Natural killer cell (primary cell): ENCODE measurements around the gene ZP2. TPM values are rescaled to one million over a fixed set of nuclear protein-coding genes. Genes with fewer than 3 reads are reported as not detected.

Source experiments
- ATAC-seq, 3 donors: fragments of 150-1000 bp in 2 of 3; fragments of 200-7000 bp in 1 of 3; cut with Tn5 transposase; 1 replicate in 1 of 3; 2 replicates in 2 of 3; pipeline ENCODE4 v1.10.0; 2021; ENCODE audit warnings: mild to moderate bottlenecking in 2 of 3, moderate library complexity in 2 of 3
- DNase-seq, 2 donors: peaks; one replicate each; pipeline versions ENCODE4 v3.0.0 to v3.0.0-alpha.2; 2013 to 2021; ENCODE audit warnings: mixed read lengths in 1 of 2
- H3K27ac ChIP-seq: one replicate; pipeline ENCODE4 v1.5.1; 2013; ENCODE audit warnings: mild to moderate bottlenecking, low read length
- H3K27me3 ChIP-seq: one replicate; pipeline ENCODE4 v1.6.1; 2013; ENCODE audit warnings: low read length; ENCODE audit not compliant: control insufficient read depth, insufficient read depth
- H3K36me3 ChIP-seq: one replicate; pipeline ENCODE4 v1.6.1; 2013; ENCODE audit warnings: low read length; ENCODE audit not compliant: control insufficient read depth, insufficient read depth
- H3K4me1 ChIP-seq: one replicate; pipeline ENCODE4 v1.6.1; 2013; ENCODE audit warnings: low read length; ENCODE audit not compliant: control insufficient read depth, insufficient read depth
- H3K4me3 ChIP-seq: one replicate; pipeline ENCODE4 v1.5.1; 2013; ENCODE audit warnings: low read length
- H3K9me3 ChIP-seq: one replicate; pipeline ENCODE4 v1.6.1; 2013; ENCODE audit warnings: low read length; ENCODE audit not compliant: control insufficient read depth, insufficient read depth
- H3K27ac Mint-ChIP-seq, 2 donors: one replicate each; pipeline ENCODE4 v1.8.0; 2022; ENCODE audit warnings: mild to moderate bottlenecking in 2 of 2, mixed read lengths in 2 of 2, moderate library complexity in 1 of 2
- H3K27me3 Mint-ChIP-seq, 2 donors: one replicate each; pipeline ENCODE4 v1.8.0; 2022; ENCODE audit warnings: low read depth in 2 of 2, mixed read lengths in 2 of 2
- H3K36me3 Mint-ChIP-seq: one replicate; pipeline ENCODE4 v1.8.0; 2022; ENCODE audit warnings: mixed read lengths
- H3K4me1 Mint-ChIP-seq, 2 donors: one replicate each; pipeline ENCODE4 v1.8.0; 2022; ENCODE audit warnings: mixed read lengths in 2 of 2
- H3K4me3 Mint-ChIP-seq: one replicate; pipeline ENCODE4 v1.8.0; 2022; ENCODE audit warnings: mild to moderate bottlenecking, moderate library complexity, mixed read lengths
- H3K9me3 Mint-ChIP-seq, 2 donors: one replicate each; pipeline ENCODE4 v1.8.0; 2022; ENCODE audit warnings: mixed read lengths in 2 of 2
- WGBS: methylation state at CpG from one replicate; pipeline ENCODE4 v1.1.7; 2013; ENCODE audit warnings: missing lambda C conversion rate; ENCODE audit not compliant: insufficient coverage; 5-methylcytosine and 5-hydroxymethylcytosine counted together
- intact Hi-C: fragments of 100-400 bp; cut with micrococcal nuclease; formaldehyde crosslinking; loops from one replicate; pipeline ENCODE4 v1.14.2; 2022
- total RNA-seq, 4 donors: library from RNA; stranded (reverse); fragments of 120-200 nt in 1 of 4; gene quantifications; one replicate each; pipeline versions ENCODE4 v1.2.3 to v1.2.4, GENCODE V29; 2013 to 2022
- TF ChIP-seq, protein P1 (sequence below): fragments of 200-600 bp; IDR thresholded peaks from one replicate; pipeline ENCODE4 v1.8.0; 2022; ENCODE audit warnings: antibody characterized with exemption

The ZP2 gene
- not detected for total RNA-seq
- total RNA-seq (2013): not detected

DNA sequence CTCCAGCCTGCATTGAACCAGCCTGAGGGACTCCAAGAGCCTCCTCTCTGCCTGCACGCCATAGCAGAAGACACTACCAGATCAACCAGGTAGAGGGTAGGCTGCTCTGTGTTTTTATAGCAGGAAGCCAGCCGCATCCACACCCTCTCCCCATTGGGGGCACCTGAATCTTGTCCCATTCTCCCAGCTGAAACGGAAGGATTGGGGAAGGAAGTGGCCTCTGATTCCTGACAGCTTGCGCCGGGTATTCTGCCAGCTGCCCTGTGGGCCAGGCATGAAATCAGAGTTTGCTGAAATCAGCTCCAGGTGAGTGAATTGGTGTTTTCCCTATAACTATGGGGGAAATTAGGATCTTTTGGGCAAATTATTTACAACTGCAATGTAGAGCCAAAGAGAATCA is at the start of gene ZP2:
TSS of gene ZP2 (minus strand) at position 89 of the 400 bp plus-strand sequence. CDS start at position 62, 27 bp downstream.
- H3K27ac Mint-ChIP-seq: no peak within 1 kb of the TSS
- H3K27ac ChIP-seq: no peak within 1 kb of the TSS
- WGBS: 20% methylated on average over 3 of the region's 5 CpGs
- H3K4me1 Mint-ChIP-seq: no peaks in the 10 kb centered on the region
- intact Hi-C loops: no loop called here
- DNase-seq (no peak), ATAC-seq (no peak)
- H3K4me1 ChIP-seq: no peaks in the 10 kb centered on the region
- no peaks in the 10 kb centered on the region for H3K9me3 Mint-ChIP-seq
- H3K27me3 Mint-ChIP-seq: peaks cover 16% of the 10 kb centered on the region in 2 donors
- H3K4me3 Mint-ChIP-seq: no peak within 1 kb of the TSS
- H3K27me3 ChIP-seq: no peaks in the 10 kb centered on the region
- TF ChIP-seq, protein P1, sequence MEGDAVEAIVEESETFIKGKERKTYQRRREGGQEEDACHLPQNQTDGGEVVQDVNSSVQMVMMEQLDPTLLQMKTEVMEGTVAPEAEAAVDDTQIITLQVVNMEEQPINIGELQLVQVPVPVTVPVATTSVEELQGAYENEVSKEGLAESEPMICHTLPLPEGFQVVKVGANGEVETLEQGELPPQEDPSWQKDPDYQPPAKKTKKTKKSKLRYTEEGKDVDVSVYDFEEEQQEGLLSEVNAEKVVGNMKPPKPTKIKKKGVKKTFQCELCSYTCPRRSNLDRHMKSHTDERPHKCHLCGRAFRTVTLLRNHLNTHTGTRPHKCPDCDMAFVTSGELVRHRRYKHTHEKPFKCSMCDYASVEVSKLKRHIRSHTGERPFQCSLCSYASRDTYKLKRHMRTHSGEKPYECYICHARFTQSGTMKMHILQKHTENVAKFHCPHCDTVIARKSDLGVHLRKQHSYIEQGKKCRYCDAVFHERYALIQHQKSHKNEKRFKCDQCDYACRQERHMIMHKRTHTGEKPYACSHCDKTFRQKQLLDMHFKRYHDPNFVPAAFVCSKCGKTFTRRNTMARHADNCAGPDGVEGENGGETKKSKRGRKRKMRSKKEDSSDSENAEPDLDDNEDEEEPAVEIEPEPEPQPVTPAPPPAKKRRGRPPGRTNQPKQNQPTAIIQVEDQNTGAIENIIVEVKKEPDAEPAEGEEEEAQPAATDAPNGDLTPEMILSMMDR: no peak
- no peaks in the 10 kb centered on the region for H3K36me3 ChIP-seq
- H3K36me3 Mint-ChIP-seq: no peaks in the 10 kb centered on the region
- H3K4me3 ChIP-seq: no peak within 1 kb of the TSS
- H3K9me3 ChIP-seq: no peaks in the 10 kb centered on the region

DNA sequence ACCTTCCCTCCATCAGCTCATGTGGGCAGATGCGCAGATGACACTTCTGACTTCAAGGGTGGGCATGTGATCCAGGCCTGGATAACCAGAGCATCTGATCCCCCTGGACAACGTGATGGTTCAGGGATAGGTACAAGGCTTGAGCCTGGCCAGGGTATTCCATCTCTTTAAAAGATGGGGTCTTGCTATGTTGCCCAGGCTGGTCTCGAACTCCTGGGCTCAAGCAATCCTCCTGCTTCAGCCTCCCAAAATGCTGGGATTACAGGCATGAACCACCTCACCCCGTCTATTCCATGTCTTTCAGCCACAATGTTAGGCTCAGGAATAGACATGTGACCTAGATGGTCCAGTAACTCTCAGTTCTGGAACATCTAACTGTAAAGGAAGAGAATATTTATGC is 45.9 kb upstream of the ZP2 start:
- Histone ChIP-seq H3K27ac (no peak overlapping the region), H3K9me3 (no peaks in the 10 kb centered on the region), H3K4me3 (no peak overlapping the region), H3K27me3 (no peaks in the 10 kb centered on the region), H3K4me1 (no peaks in the 10 kb centered on the region), H3K36me3 (no peaks in the 10 kb centered on the region)
- TF ChIP-seq, protein P1: no peak
- H3K36me3 Mint-ChIP-seq: no peaks in the 10 kb centered on the region
- DNase-seq (no peak), ATAC-seq (no peak)
- H3K4me3 Mint-ChIP-seq: no peak overlapping the region
- intact Hi-C loops: no loop called here
- H3K9me3 Mint-ChIP-seq: no peaks in the 10 kb centered on the region
- H3K4me1 Mint-ChIP-seq: no peaks in the 10 kb centered on the region
- no peak overlapping the region for H3K27ac Mint-ChIP-seq
- H3K27me3 Mint-ChIP-seq: peaks cover 9 to 27% of the 10 kb centered on the region in 2 donors
- 73% methylated on average over 4 of the region's 4 CpGs for WGBS

DNA sequence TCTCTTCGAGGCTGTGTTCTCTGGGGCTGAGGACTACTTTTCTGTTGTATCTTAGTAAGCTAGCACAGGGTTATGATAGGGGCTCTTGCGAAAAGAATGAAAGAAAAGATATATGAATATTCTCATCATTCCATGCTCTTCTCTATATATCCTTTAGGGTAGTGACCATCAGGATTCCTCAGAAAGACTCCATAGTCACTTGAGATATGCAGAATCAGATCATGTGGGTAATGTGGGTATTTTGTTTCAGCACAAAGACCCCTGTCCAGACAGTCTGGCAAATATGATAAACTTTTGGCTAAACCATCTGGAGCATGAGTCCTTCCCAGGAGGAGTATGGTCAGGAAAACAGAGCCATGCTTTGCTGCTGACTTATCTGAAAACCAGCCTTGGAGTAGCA is 45.3 kb upstream of the ZP2 start:
- Mint-ChIP-seq H3K4me3 (no peak overlapping the region), H3K9me3 (no peaks in the 10 kb centered on the region), H3K4me1 (no peaks in the 10 kb centered on the region)

DNA sequence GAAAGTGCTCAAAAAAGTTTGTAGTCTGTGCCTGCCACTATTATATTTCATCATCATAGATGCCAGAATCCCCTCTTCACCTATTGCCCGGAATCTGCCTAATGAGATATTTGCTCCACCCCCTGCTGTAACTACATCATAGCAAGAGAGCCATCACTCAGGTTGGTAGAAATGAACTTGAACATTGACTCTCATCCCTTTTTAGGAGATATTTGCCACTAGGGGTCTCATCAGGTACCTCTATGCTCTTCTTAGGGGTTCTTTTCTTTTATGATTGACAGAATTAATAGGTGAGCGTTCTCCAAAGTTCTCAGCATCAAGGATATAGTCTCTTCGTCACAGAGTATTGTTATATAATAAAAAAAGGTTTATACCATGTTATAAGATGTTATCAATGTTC is 42.1 kb upstream of the ZP2 start:
- H3K36me3 ChIP-seq: no peaks in the 10 kb centered on the region
- Mint-ChIP-seq H3K9me3 (no peaks in the 10 kb centered on the region), H3K4me1 (peaks cover 0 to 5% of the 10 kb centered on the region in 2 donors), H3K36me3 (no peaks in the 10 kb centered on the region), H3K27ac (no peak overlapping the region), H3K27me3 (peaks cover 15 to 24% of the 10 kb centered on the region in 2 donors), H3K4me3 (no peak overlapping the region)
- H3K4me1 ChIP-seq: no peaks in the 10 kb centered on the region
- DNase-seq (no peak), ATAC-seq (no peak)
- H3K4me3 ChIP-seq: no peak overlapping the region
- H3K27me3 ChIP-seq: no peaks in the 10 kb centered on the region
- 75% methylated on average over 1 of the region's 3 CpGs for WGBS
- intact Hi-C loops: no loop called here
- no peaks in the 10 kb centered on the region for H3K9me3 ChIP-seq
- H3K27ac ChIP-seq: no peak overlapping the region
- TF ChIP-seq, protein P1: no peak

More for the DNA sequence above, 45.3 kb upstream of the ZP2 start:
- DNase-seq: no peak
- Histone ChIP-seq H3K9me3 (no peaks in the 10 kb centered on the region), H3K4me3 (no peak overlapping the region), H3K27ac (no peak overlapping the region), H3K27me3 (no peaks in the 10 kb centered on the region), H3K36me3 (no peaks in the 10 kb centered on the region), H3K4me1 (no peaks in the 10 kb centered on the region)
- Mint-ChIP-seq H3K27me3 (peaks cover 9 to 27% of the 10 kb centered on the region in 2 donors), H3K36me3 (no peaks in the 10 kb centered on the region), H3K27ac (no peak overlapping the region)
- WGBS: no CpG with 5 or more reads among the region's 2 CpGs
- TF ChIP-seq, protein P1: no peak
- ATAC-seq: no peak
- intact Hi-C loops: no loop called here
